Measurements from ENCODE around the gene ASTL.

The ASTL gene

DNA sequence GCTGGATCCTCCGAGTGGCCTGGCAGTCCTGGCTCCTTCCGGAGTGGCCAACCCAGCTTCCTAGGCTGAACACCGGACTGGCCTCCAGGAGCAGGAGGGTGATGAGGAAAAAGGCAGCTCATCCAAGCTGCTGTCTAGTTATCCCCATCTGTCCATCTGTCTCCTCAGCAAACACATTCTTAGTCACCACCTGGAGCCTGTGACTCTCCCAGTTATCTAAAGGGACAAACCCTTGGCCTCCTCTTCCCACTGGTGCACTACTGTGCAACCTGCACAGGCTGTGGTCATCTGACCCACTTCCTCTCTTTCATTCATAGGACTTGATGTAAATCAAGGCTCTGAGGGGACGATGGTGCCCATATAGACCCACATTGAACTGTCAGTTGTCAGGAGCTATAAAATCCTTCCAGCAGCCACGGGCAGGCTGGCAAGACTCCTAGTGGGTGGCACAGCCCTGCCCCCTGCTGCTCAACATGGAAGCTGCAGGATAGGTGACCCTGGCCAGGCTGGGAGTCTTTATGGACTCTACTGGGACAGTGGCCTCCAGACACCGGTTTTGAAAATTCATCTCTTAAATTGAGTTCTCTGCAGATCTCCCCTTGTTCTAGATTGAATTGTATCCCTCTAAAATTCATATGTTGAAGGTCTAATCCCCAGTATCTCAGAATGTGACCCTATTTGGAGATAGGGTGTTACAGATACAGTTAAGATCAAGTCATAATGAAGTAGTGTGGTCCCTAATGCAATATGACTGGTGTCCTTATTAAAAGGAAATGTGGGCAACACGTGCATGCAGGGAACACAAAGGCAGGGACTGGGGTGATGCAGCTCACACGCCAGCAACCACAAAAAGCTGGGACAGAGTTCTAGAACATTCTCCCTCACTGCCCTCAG lies 36.2 kb upstream of the ASTL start:
- no peaks in the 10 kb centered on the region for H3K36me3 ChIP-seq (replicated peaks; ENCODE audit: insufficient read depth, low read length)
- H3F3A ChIP-seq (ENCODE audit: insufficient read depth, low read length): no peaks in the 10 kb centered on the region
- no peaks in the 10 kb centered on the region for H3K9me2 ChIP-seq (replicated peaks; ENCODE audit: insufficient read depth, low read length)
- no peak overlapping the region for H3K9ac ChIP-seq (ENCODE audit: low read length)
- no peak overlapping the region for H3K4me2 ChIP-seq (ENCODE audit: low read depth, low read length)
- H3K27me3 ChIP-seq (replicated peaks; ENCODE audit: insufficient read depth, low read length): no peaks in the 10 kb centered on the region
- no peak for TF ChIP-seq EZH2phosphoT487 (IDR thresholded peaks at IDR 0.05; ENCODE audit: low read length)
- TF ChIP-seq, protein P1, sequence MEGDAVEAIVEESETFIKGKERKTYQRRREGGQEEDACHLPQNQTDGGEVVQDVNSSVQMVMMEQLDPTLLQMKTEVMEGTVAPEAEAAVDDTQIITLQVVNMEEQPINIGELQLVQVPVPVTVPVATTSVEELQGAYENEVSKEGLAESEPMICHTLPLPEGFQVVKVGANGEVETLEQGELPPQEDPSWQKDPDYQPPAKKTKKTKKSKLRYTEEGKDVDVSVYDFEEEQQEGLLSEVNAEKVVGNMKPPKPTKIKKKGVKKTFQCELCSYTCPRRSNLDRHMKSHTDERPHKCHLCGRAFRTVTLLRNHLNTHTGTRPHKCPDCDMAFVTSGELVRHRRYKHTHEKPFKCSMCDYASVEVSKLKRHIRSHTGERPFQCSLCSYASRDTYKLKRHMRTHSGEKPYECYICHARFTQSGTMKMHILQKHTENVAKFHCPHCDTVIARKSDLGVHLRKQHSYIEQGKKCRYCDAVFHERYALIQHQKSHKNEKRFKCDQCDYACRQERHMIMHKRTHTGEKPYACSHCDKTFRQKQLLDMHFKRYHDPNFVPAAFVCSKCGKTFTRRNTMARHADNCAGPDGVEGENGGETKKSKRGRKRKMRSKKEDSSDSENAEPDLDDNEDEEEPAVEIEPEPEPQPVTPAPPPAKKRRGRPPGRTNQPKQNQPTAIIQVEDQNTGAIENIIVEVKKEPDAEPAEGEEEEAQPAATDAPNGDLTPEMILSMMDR (IDR thresholded peaks at IDR 0.05; ENCODE audit: low read length): peak; percentile 94
- peak; percentile 72 for DNase-seq
- no peak overlapping the region for H3K27ac ChIP-seq (ENCODE audit: low read length)
- H3K4me3 ChIP-seq (ENCODE audit: low read length): no peak overlapping the region
- no peaks in the 10 kb centered on the region for H3K79me2 ChIP-seq (ENCODE audit: low read length)
- H3K9me3 ChIP-seq (replicated peaks; ENCODE audit: insufficient read depth, low read length): no peaks in the 10 kb centered on the region
- H3K4me1 ChIP-seq (ENCODE audit: low read length): no peaks in the 10 kb centered on the region
- no peaks in the 10 kb centered on the region for H4K20me1 ChIP-seq (ENCODE audit: insufficient read depth, low read length)
- no peak overlapping the region for H2AFZ ChIP-seq (ENCODE audit: low read length)

DNA sequence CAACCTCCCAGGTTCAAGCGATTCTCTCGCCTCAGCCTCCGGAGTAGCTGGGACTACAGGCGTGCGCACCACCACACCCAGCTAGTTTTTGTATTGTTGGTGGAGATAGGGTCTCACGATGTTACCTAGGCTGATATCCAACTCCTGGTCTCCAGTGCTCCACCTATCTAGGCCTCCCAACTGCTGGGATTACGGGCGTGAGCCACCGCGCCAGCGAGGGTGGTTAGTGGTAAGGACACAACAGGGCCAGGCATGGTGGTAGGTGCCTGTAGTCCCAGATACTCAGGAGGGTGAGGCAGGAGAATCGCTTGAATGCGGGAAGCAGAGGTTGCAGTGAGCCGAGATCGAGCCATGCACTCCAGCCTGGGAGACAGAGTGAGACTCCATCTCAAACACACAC lies 33.5 kb upstream of the ASTL start:
- Histone ChIP-seq H3K4me3 (ENCODE audit: low read length) (no peak overlapping the region), H3K9me3 (replicated peaks; ENCODE audit: insufficient read depth, low read length) (no peaks in the 10 kb centered on the region), H3K4me2 (ENCODE audit: low read depth, low read length) (no peak overlapping the region), H4K20me1 (ENCODE audit: insufficient read depth, low read length) (no peaks in the 10 kb centered on the region), H3K79me2 (ENCODE audit: low read length) (no peaks in the 10 kb centered on the region), H3K9ac (ENCODE audit: low read length) (no peak overlapping the region), H3K36me3 (replicated peaks; ENCODE audit: insufficient read depth, low read length) (no peaks in the 10 kb centered on the region), H2AFZ (ENCODE audit: low read length) (no peak overlapping the region), H3F3A (ENCODE audit: insufficient read depth, low read length) (no peaks in the 10 kb centered on the region), H3K9me2 (replicated peaks; ENCODE audit: insufficient read depth, low read length) (no peaks in the 10 kb centered on the region), H3K4me1 (ENCODE audit: low read length) (no peaks in the 10 kb centered on the region), H3K27me3 (replicated peaks; ENCODE audit: insufficient read depth, low read length) (no peaks in the 10 kb centered on the region), H3K27ac (ENCODE audit: low read length) (no peak overlapping the region)
- no peak for DNase-seq
- TF ChIP-seq EZH2 (optimal IDR thresholded peaks at IDR 0.05; ENCODE audit: low read depth, low read length): no peak
- TF ChIP-seq, protein P1 (IDR thresholded peaks at IDR 0.05; ENCODE audit: low read length): no peak
- TF ChIP-seq EZH2phosphoT487 (IDR thresholded peaks at IDR 0.05; ENCODE audit: low read length): no peak

DNA sequence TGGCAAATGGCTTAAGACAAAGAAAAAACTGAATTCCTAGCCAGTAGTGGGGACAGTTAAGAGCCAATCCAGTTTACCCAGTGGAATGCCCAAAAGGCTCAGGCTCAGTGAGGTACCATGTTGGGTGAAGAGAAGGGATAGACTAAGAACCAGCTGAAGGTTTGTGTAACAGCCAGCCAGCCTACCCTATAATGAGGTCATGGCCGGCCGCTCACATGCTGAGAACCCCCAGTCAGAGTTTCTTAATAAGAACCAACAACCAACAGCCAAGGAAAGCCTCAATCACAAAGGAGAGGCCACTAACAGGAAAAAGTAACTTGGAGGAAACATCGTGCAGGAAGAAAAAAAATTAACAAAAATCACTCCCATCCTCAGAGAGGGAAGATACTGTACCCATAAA lies 32.3 kb upstream of the ASTL start:
- Histone ChIP-seq H3K36me3 (replicated peaks; ENCODE audit: insufficient read depth, low read length) (no peaks in the 10 kb centered on the region), H3K27ac (ENCODE audit: low read length) (no peak overlapping the region), H3F3A (ENCODE audit: insufficient read depth, low read length) (no peaks in the 10 kb centered on the region)

More for the DNA sequence above, 32.3 kb upstream of the ASTL start:
- H3K27me3 ChIP-seq (replicated peaks; ENCODE audit: insufficient read depth, low read length): no peaks in the 10 kb centered on the region
- H3K4me1 ChIP-seq (ENCODE audit: low read length): no peaks in the 10 kb centered on the region
- no peaks in the 10 kb centered on the region for H3K9me3 ChIP-seq (replicated peaks; ENCODE audit: insufficient read depth, low read length)
- H3K9me2 ChIP-seq (replicated peaks; ENCODE audit: insufficient read depth, low read length): no peaks in the 10 kb centered on the region
- no peak overlapping the region for H3K4me2 ChIP-seq (ENCODE audit: low read depth, low read length)
- TF ChIP-seq EZH2phosphoT487 (IDR thresholded peaks at IDR 0.05; ENCODE audit: low read length) (no peak), EZH2 (optimal IDR thresholded peaks at IDR 0.05; ENCODE audit: low read depth, low read length) (no peak)
- TF ChIP-seq, protein P1 (IDR thresholded peaks at IDR 0.05; ENCODE audit: low read length): no peak
- no peak overlapping the region for H2AFZ ChIP-seq (ENCODE audit: low read length)
- no peaks in the 10 kb centered on the region for H3K79me2 ChIP-seq (ENCODE audit: low read length)
- no peak overlapping the region for H3K4me3 ChIP-seq (ENCODE audit: low read length)
- no peaks in the 10 kb centered on the region for H4K20me1 ChIP-seq (ENCODE audit: insufficient read depth, low read length)
- H3K9ac ChIP-seq (ENCODE audit: low read length): no peak overlapping the region
- no peak for DNase-seq
